HG03378 (cell line): ENCODE results near the gene WDR5.

ENCODE experiments used
- ATAC-seq: cut with Tn5 transposase; IDR thresholded peaks from one replicate; pipeline ENCODE4 v1.9.1; 2021; ENCODE audit warnings: mild to moderate bottlenecking, moderate library complexity; ENCODE audit not compliant: unreplicated experiment

Gene WDR5

DNA sequence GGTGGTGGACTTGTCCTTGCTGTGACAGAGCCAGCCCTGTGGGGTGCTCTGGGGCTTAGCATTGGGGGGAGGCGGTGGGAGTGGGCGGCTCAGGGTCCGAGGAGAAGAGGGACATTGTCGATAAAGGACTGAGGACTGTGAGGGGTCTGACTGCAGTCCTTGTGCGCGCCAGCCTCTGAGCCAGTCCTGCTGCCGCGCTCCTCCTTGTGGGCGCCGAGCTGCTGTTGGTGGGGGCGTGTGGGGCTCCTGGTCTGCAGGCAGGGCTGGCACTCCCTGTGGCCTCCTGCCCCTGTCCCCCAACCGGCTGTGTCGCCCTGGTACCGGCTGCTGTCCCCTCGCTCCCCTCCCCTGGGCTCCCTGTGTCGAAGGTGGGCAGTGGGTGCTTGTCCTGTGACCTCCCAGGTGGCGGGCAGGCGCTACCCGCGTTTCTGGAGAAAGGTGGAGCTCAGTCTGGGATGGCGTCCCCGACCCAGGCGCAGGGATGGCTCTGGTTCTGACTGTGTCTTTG lies 21.6 kb downstream of the WDR5 start:
- no peak for ATAC-seq

DNA sequence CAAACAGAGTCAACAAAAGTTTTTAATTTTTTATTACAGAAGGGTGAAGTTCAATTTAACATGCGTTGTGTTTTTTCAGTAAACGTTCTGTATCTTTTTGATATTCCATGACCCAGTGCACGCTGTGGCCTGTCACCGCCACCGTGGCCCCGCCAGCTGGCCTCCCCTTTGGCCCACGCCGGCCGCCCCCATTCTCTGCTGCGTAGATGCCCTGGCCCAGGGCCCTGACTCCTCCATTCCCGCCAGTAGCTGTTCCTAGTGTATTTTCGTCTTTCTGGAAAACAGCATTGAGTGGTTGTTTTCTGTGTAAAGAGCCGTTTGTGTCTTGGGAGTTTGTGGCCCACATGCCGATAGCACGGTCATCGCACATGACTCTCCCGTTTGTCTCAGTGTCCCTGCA lies 22.4 kb downstream of the WDR5 start:
- ATAC-seq, result no peak

DNA sequence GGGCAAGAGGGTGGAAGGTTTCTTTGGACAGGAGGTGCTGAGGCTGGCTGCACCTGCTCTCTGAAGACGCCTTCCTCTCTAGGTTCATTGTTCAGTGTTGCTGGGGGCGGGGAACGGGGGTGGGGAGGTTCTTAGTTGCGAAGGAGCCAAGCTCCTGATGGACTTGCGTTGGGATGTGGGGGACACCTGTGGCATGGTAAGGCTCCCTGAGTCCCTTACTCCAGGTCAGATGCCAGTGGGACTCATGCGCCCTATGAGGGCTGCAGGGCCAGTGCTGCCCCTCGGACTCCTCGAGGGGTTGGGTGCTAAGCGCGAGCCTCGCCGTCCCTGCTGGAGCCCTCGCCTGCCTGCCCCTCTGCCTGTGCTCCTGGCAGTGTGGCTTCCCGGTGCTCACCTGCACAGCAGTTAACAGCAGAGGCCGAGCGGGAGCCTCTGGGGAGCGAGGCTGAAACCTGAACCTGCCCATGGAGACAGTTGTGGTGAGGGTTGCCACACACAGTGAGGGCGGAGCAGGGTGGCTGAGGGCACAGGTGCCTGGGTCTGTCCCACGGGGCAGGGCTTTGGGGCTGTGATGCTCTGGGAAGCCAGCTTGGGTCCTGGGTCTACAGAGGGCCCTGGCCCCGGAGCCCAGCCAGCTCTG lies 23.0 kb downstream of the WDR5 start:
- no peak for ATAC-seq

DNA sequence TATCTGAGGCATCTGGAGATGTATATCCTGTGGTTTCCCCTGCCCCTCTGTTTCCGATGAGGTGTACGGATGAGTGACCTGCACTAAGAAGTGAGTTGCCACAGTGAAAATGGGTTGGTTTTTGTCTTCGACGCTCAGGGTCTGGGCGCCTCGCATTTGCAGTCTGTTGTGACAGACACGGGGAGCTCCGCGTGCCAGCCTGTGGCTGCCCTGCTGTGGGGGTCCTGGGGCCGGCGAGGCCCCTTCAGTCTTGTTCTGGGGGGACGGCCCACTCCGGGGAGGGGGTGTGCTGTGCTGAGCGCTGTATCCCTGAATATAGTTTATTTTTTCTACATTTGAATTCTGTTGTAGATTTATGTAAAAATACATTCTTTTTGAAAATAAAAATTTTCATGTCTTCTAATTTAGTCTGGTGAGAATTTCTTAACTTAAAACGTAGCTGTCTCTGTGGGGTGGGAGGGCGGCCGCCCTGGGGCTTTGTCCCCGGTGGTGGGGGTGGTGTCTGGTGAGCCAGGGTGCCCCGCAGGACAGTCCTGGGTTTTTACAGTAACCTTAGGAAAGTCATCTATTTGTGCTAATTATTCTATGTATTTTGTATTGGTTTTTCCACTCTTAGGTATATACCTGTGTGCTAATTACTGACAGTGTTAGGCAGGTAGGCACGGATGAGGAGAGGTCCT lies 23.8 kb downstream of the WDR5 start:
- no peak for ATAC-seq

DNA sequence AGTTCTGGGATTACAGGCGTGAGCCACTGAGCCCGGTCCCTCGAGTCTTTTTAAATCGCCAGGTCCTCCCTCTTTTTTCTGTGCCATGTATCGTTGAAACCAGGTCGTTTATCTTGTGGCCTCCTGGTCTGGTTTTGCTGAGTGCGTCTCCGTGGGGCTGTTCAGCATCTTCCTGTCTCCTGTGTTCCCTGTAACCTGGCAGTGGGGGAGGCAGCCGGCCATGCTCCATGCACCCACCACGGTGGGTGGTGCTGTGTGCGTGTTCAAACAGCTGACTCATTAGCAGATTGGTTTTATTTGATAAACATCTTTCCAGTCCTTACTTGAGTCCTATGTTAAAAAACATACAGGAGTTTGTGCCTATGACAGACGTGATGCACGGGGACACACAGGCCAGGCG lies 25.8 kb downstream of the WDR5 start:
- ATAC-seq, result no peak

DNA sequence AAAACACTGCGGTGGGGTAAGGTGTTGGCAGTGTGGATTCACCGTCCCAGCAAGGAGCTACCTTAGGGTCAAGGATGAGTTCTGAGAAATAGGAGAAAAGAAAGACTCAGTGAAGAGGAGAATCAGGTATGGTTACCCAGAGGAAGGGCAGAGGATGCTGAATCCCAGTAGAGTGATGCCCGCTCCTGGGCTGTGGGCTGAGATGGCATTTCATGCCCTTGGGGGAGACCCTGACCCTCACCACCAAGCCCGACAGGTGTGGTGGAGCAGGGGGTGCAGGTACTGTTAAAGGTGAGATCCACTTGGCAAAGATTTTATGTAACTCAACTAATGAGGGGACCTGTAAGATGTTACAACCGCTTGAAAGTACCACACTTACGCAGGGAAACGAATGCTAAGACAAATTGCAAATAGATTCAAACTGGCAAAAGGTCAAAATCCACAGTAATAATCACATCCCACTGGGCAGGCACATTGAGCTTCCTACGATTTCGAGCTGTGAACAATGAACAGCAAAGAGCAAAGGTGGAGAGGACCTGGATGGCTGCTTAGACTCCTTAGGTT lies 26.4 kb downstream of the WDR5 start:
- ATAC-seq, result no peak

DNA sequence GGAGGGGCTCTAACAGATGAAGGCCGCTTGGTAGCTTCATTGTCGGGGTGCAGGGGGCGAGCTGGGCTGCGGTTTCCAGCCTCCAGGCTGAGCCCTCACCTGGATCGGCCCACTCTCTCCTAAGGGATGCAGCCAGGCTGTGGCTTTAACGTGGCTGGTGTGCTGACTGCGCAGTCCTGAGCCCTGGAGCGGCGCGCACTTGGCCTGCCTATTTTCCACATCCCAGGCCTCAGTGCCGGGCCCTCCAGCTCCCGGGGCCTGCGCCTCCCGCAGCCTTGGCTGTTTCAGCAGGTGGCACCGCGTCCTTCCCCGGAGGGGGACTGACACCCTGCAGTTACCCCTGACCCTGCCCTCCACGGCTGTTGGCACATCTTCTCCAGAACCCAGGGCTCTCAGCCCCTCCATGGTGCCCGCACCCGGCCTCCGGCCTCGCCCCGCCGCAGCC lies 27.1 kb downstream of the WDR5 start:
- no peak for ATAC-seq

DNA sequence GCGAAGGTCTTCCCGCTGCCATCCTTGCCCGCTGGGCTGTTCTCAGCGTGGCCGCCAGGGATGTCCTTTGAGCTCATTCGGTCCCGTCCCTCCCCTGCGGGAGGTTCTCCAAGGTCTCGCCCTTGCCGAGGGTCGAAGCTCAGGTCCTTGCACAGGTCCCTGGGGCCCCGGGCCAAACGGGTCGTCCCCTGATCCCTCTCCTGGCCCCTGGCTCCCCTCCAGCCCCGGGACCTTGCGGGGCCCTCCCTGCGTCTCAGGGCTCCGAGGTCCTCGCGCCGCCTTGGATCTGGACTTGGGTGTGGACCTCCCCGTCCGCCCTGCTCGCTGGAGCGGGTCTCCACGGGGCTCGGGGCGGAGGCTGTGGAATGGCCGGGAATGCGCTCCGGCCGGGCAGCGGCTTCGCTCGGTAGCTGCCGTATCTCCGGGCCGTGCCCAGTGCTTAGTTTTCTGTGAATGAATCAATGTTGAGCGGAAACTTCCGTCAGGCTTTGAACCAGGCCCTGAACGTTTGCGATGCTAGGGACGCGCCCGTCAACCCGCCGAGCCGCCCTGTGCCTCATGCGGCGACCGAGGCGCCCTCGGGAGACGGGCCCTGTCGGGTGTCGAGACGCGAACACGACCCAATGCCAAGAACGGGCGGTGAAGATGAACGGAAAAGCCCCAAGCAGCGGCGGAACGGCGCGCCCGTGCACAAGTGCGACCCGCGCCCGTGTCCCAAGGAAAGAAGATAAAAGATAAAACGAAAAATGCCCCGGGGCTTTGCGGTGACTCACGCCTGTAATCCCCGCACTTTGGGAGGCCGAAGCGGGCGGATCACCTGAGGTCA lies 27.7 kb downstream of the WDR5 start:
- ATAC-seq, result no peak

DNA sequence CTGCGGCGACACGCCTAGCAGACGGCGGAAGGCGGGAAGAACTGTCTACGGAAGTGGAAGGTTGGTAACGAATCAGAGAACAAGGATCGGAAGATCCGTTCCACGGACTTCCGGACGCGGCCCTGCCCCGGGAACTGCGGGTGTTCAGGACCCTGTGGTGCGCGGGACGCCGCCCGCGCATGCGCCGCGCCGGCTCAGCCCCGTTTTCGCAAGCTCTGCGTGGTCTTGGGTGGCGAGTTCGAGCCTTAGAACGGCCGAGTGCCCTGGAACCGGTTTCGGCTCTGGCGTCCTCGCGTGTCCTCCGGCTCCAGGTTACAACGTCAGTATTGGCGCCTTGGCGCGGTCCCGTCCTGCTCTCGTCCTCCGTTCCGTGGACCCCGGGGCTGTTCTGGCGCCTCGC lies 29.0 kb downstream of the WDR5 start:
- no peak for ATAC-seq

DNA sequence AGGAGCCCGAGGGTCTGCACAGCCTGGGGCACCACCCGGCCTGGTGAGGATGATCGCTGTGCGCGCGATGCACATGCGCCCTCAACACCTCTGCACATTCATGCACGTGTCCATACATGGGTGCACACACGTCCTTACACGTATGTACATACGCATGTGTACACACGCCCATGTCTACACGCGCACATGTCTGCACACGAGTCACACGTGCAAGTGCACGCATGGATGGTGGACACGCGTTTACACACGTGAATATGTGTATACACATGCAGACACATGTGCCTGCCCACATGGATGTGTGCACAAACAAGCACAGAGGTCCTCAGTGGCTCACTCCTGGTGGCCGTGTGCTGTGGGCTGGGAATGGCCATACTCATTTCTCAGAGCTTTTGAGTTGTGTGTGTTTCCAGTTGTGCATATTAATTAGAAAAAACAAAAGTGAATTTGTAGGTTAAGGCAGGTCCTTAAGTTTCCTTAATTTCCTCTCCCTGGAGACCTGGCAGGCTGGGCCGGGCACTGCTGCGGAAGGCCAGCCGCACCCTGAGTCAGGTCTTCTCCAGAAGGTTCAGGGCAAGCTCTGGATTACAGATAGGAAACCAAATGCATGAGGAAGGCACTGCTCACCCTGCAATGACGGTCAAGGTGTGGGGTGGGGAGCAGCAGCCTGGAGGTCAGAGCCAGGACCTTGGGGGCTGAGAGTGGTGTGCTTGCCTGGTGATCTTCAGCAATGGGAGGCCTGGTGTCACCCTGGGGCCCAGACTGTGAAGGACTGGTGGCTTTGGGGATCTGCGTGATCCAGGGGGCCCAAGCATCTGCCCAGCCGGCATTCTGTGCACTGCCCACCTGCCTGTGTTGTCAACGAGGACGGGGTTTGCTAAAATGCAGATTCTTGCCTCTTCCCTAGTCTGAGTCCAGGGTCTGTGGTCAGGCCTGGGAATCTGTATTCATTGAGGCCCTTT lies 29.8 kb downstream of the WDR5 start:
- ATAC-seq, result no peak

DNA sequence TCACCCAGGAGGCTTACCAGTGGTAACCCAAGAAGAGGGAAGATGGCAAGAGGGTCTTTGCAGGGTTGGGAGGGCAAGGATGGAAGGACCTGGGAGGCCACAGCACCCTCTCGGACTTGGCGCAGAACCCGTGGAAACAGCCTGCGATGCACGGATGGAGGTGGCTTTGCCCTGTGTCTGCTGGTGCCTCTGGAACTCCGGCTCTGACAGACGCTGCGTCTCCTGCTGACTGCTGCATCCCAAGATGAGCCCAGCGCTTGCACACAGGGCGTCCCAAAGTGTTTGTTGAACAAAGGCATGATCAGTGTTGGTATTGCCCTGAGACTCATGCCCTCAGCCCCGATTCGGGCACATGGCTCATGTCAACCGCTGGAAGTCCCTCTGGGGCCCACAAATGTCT lies 30.5 kb downstream of the WDR5 start:
- ATAC-seq, result no peak

DNA sequence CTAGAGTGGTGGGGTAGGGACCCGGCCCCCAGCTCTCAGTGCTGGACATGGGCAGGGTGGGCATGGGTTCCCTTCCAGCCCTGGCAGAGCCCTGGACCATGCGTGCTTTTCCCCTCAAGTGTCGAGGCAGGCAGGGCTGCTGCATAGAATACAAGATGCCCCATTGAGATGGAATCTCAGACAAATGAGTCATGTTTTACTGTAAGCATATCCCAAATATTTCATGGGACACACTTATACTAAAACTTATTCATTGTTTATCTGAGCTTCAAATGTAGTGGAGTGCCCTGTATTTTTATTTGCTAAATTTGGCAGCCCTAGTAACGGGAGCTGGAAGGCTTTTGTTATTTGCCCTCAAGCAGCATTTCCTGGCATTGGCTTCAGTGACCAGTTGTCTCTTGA lies 31.6 kb downstream of the WDR5 start:
- ATAC-seq, result no peak

DNA sequence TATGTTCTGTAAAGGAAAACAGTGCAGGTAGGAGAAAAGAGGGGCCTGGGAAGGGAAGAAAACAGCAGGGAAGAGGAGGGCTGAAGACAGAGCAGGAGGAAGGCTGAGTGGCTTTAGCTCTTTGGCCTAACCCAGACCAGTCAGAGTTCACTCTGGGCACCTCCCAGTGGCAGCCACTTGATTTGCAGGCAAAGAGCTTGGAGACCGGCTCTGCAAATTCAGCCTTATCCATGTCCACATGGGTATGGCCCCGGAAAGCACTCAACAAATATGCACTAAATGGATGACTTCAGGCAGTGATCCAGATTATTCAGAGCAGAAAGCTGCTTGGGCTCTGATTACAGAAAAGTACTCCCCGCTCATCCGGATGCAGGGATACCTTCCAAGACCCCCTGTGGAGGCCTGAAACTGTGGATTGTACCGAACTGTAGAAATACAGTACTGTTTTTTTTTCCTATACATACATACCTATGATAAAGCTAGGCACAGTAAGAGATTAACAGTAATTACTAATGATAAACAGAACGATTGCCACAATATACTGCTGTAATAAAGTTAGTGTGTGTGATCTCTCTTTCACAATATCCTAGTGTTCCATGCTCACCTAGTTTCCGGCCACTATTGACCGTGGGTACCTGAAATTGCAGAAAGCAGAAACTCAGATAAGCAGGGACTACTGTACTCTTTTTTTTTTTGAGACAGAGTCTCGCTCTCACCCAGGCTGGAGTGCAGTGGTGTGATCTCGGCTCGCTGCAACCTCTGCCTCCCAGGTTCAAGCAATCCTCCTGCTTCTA lies 33.1 kb downstream of the WDR5 start:
- ATAC-seq, result no peak

DNA sequence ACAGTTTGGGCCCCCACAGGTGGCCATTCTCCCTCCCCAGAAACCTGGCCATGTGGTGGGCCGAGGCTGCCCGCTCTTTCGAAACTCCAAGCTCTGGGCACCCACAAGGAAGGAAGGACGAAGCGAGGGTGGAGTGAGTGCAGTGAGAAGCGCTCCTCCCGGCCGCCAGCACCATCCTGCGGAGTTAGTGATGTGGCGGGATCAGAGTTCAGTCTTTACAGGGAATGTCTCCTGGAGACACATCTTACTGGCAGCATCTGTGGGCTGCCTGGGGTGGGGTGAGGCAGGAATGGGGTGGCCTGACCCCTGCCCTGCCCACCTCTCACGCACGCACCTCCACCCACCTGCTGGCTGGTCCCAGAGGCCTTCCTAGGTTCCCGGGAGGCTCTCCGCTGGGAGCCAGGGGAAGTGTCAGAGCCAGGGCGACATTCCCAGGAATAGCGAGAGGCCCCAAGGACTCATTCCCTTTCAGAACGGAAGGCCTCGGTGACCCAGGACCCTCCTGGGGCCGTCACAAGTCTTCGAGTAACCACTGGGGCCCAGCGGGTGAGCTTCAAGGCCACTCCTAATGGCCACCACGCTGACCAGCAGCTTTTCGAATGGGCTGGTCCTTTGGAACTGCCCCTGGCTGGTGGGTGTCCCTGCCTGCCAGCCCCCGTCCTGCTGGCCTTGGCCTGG lies 34.0 kb downstream of the WDR5 start:
- no peak for ATAC-seq

DNA sequence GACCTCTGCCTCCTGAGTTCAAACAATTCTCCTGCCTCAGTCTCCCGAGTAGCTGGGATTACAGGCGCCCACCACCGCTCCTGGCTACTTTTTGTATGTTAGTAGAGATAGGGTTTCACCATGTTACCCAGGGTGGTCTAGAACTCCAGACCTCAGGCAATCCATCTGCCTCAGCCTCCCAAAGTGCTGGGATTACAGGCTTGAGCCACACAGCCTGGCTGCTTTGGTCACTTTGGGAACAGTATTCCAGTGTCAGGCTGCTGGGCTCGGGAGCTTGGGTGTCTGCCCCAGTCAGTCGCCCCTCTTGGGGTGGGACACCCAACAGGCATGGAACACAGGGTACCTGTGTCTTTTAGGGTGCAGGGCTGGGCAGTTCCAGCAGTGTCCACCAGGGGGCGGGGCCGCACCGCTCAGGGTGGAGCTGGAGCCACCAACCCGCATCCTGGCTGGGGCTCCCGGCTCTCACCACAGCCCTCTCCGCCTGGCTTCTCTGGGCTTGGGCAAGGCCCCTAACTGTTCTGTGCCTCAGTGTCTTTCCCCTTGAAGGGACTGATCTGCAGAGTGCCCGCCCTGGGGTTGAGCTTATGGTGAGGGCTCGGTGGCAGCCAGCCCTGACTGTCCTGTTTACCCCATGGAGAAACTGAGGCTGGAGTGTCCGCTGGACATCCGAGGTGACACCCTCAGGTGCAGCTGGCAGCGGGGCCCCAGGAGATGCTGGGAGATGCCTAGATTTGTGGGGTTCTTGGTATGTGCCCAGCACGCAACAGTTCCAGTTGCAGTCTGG lies 34.8 kb downstream of the WDR5 start:
- ATAC-seq, result no peak

DNA sequence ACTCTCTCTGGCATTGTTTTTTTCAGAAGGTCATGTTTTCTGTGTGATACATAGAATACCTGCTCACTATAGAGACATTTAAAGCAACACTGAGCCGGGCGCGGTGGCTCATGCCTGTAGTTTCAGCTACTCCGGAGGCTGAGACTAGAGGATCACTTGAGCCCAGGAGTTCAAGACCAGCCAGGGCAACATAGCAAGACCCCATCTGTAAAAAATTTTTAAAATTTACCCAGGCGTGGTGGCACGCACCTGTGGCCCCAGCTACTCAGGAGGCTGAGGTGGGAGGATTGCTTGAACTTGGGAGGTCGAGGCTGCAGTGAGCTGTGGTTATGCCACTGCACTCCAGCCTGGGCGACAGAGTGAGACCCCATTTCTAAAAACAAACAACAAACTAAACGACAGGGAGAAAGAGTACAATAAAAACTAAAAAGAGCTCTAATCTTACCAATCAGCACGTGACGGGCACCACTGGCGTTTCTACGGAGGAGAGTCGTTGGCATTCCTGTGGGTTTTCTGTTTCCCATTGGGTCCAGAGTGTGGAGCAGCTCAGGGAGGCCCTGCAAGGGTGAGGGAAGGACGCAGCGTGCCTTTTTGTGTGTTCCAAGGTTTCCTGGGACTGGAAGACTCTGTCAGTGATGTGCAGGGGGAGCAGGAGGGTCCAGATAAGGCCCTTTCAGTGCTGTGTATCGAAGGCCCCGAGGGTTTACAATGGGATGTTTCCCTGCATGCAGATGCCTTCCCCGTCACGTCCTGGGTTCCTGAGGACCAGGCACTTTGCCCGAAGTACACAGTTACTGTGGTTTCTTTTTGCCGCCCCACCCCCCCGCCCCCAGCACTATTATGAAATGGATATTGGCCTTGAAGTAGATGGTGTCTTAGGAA lies 35.7 kb downstream of the WDR5 start:
- no peak for ATAC-seq
